Cerebellar nuclear complex (tissue), 1 donor: Measurements from ENCODE around the gene USP5.

Experiments used
- DNase-seq, 2 experiments: peaks; one replicate each; lab custom pipeline; 2025; lab: John Stamatoyannopoulos, UW

Gene USP5

GRCh38 chr12:6912164-6912935 is 60.4 kb downstream of the USP5 start:
- DNase-seq: no peak

GRCh38 chr12:6914246-6914946 is 62.4 kb downstream of the USP5 start, which contains the start of gene ENO2:
ENO2 (plus strand) TSS chr12:6914580; CDS start chr12:6915833, 1,253 bp downstream.
- DNase-seq: peak; percentile 41 to 70

- DNase-seq: no peak
Measured at GRCh38 chr12:6914947-6915788, 63.2 kb downstream of the USP5 start.

- DNase-seq: no peak
Measured at GRCh38 chr12:6915789-6916285, 63.9 kb downstream of the USP5 start.
